ENCODE results near the gene NHERF2. TPM values are rescaled to one million over a fixed set of nuclear protein-coding genes. Genes with fewer than 3 reads are reported as not detected.

NHERF2 gene
- total RNA-seq, 2 donors from 2014 or later: 115 to 143 TPM

DNA sequence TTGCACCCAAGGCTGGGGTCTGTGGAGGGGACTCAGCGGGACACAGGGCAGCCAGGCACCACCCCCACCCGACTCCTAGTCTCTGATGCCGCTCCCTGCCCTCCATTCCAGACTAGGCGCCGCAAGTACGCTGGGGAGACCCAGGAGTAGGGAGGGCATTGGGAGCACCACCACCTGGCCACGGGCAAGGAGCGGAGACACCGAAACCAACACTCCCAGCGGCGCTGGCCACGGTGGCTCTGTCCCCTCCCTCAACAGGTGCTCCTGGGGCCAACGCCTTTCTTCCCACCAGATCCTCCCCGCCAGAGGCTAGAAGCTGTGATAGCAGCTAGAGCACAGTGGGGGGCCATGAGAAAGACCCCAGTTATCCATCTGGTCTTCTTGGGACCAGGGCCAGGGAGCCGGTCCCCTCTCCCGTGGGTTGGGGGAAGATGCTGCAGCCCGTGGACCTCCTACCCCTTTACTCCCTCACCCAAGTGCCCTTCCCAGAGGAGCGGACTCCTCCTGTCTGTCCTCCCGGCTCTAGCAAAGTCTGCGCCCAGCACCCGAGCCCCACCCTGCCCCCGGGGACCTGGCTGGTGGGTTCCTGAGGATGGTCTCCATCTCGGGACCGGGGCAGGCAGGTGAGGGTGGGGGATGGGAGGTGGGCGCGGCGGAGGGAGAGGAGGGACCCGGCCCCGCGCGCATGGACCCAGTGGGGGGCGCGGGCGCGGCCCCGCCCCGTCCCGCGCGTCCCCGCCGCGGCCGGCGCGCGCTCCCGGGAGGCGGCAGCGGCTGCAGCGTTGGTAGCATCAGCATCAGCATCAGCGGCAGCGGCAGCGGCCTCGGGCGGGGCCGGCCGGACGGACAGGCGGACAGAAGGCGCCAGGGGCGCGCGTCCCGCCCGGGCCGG is 37.2 kb upstream of the NHERF2 start, which contains the start of gene SYNGR3:
SYNGR3 (plus strand) TSS at position 762 of the 892 bp plus-strand sequence. CDS start 133 bp downstream, outside the sequence.
- no peak for DNase-seq (ENCODE audit: low spot score)
- intact Hi-C loops (cut with DNase I): no loop called here

DNA sequence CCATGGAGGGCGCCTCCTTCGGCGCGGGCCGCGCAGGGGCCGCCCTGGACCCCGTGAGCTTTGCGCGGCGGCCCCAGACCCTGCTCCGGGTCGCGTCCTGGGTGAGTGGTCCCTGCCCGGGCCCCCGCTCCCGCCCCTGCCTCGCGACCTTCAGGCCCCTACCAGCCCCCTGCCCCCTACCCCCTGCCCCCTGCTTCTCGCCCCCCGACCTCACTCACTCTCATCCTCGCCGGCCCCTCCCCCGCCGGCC is 36.7 kb upstream of the NHERF2 start:
- DNase-seq (ENCODE audit: low spot score): no peak
- intact Hi-C loops (cut with DNase I): no loop called here

DNA sequence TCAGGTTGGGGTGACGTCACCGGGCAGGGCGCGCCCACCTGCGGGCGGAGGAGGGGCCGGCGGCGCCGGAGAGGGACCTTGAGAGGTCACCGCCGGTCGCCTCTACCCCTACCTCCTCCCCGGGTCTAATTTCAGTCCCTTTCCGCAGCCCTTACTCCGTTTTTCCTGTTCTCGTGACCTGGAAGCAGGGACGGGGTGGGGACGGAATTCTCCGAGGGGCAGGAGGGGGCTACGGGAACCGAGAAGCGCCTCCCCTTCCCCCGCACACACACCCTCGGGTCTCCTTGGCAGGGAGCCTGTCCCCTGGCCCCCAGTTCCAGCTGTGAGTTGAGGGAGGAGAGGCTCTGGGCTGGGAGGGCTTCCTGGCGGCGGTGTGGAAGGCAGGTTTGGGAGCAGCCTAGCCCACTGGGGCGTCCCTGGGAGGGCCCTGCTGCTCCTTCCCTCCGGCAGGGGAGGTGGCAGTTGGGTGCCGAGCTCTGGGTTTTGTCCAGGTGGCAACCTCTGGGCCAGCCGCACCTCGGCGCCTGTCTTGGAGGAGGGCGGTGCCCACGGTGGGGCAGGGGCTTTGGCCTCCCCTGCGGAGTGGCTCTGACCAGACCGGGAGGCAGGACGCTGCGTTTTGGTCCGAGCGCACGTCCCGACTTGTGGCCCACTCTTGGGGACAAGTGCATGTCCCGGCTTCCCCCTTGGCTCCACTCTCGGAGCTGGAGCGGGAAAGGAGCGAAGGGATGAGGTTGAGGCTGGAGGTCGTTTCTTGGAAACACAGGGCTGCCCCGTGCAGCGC is 36.2 kb upstream of the NHERF2 start:
- no peak for DNase-seq (ENCODE audit: low spot score)
- intact Hi-C loops (cut with DNase I): no loop called here

DNA sequence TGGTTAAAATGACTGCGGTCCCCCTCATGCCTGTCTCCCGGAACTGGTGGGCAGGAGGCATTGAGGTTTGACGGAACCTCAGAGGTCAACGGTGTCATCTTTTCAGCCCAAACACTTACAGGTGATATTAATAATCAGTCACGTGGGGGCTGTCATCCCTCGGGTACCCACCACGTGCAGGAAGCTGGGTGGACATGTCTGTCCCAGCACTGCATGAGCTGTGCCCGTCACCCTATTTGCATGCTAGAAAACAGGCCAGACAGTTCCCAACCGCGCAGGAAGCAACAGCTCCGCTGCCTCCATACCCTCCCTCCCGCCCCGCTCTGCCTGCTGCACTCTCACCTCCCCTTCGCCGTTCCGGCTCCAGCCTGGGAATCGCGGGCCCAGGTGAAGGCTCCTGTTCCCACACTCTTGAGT is 35.6 kb upstream of the NHERF2 start:
- DNase-seq (ENCODE audit: low spot score): no peak
- intact Hi-C loops (cut with DNase I): no loop called here

DNA sequence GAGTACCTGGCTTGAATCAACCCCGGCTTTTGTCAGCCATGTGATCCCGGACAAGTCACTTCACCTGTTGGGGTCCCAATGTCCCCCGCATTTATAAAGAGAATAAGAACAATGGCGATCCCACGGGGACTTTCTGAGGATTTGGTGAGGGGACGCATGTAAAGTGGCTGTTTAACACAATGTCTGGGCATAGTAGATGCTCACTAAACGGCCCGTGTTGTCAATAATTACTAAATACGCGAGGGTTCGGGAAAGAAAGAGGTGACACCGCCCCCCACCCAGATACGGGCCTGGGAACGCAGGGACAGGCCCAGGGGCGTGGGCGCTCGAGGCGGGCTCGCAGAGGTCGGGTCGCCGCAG is 35.1 kb upstream of the NHERF2 start:
- intact Hi-C loops (cut with DNase I): no loop called here
- no peak for DNase-seq (ENCODE audit: low spot score)

DNA sequence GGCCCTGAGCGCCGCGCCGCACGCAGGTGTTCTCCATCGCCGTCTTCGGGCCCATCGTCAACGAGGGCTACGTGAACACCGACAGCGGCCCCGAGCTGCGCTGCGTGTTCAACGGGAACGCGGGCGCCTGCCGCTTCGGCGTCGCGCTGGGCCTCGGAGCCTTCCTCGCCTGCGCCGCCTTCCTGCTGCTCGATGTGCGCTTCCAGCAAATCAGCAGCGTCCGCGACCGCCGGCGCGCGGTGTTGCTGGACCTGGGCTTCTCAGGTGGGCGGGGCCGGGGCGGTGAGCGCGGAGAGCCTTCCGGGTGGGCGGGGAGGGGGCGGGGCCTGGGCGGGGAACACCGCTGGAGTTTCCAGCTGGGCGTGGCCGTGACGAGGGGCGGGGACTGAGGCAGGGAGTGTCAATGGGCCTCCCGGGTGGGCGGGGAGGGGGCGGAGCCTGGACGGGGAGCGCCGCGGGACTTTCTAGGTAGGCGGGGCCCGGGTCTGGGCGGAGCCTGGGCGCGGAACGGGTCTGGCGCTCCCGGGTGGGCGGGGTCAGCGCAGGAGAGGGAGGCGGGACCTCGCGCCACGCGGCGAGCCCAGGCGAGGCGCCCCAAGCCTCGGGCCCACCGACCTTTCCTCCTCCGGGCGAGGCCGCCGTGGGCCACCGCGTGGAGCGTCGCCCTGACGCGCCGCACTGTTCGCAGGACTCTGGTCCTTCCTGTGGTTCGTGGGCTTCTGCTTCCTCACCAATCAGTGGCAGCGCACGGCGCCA is 34.6 kb upstream of the NHERF2 start:
- peak; percentile 98 for DNase-seq (ENCODE audit: low spot score)
- intact Hi-C loops (cut with DNase I): no loop called here

DNA sequence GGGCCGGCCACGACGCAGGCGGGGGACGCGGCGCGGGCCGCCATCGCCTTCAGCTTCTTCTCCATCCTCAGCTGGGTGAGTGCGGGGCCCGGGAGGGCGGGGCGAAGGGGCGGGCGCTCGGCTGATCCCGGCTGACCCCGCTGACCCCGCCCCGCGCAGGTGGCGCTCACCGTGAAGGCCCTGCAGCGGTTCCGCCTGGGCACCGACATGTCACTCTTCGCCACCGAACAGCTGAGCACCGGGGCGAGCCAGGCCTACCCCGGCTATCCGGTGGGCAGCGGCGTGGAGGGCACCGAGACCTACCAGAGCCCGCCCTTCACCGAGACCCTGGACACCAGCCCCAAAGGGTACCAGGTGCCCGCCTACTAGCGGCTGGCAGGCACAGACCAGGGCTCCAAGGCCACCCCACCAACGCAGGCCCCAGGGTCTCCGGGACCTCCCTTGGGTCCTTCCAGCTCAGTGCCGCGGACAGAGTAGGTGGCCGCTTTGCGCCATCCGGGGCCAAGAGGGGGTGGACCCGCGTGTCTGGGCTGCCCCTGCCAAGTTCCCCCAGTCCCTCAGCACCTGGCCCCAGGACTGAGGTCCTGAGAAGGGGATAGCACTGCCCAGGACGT is 33.9 kb upstream of the NHERF2 start:
- DNase-seq (ENCODE audit: low spot score): no peak
- intact Hi-C loops (cut with DNase I): no loop called here

DNA sequence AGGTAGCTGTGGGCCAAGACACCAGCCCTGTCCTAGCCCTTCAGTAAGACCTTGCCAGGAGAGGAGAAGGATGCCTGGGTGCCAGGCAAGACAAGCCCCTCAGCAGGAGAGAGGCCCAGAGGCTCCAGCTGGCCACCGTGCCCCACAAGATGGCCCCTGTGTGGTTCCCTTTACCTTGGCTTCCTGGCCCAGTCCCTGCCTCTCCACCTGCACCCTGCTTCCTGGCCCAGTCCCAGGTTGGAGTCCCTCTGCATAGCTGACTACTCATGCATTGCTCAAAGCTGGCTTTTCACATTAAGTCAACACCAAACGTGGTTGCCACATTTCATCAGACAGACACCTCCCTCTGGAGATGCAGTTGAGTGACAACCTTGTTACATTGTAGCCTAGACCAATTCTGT is 33.0 kb upstream of the NHERF2 start:
- DNase-seq (ENCODE audit: low spot score): no peak
- intact Hi-C loops (cut with DNase I): no loop called here

DNA sequence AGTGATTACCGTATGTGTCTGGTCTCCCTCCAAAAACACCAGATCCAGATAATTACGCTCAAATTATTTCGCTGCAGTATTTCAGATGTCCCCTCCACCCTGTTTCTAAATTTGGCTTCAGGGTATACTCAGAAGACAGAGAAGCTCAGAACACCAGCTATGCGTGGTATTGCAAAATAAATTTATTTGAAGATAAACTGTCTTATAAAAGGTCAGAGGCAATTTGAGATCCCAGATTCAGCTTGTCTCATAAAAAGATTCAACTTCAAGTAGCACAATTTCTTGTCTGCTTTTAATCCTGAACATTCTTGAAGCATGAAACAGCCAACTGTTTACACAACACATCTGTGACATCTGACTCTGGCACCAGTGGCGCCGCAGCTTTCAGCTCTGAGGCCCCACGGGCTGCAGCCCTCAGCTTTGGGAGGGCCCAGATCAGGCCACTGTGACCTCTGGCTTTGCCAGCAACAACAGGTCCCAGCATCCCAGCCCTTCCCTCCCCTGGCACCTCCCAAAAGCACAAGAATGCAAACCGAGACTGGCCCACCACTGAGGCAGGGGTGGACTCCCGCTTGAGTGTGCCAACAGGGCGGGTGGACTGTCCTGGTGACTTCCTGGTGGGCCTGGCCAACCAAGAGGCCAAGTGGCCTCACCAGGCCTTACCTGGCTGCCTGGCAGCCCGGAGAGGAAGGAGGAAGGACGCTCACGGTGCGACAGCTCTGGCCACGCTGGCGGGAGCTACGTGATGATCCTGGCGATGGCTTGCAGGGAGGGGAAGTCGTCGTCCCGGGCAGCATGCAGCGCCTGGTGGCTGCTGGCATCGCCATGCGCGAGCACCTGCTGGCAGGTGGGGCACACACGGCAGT is 29.0 kb upstream of the NHERF2 start:
- intact Hi-C loops (cut with DNase I): no loop called here
- no peak for DNase-seq (ENCODE audit: low spot score)

DNA sequence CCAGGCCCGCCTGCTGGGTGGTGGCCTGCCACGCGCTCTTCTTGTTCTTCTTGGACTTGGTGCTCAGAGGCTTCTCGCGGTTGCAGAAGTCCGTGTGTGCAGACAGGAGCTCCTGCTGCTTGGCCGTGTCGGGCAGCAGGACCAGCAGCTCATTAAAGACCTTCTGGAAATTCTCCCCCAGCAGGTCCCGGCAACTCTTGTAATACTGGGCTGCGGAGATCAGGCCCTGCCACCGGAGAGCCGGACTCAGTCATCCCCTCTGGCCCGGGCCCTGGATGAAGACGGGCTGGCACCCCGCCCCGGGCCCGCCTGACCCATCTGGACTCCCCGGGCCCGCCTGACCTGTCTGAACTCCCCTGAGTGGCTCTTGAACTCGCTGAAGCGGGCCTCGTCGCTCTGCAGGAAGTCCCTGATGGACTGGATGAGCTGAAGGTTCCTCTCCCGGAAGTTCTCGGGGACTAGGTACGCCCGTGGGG is 28.3 kb upstream of the NHERF2 start:
- intact Hi-C loops (cut with DNase I): no loop called here
- DNase-seq (ENCODE audit: low spot score): no peak

DNA sequence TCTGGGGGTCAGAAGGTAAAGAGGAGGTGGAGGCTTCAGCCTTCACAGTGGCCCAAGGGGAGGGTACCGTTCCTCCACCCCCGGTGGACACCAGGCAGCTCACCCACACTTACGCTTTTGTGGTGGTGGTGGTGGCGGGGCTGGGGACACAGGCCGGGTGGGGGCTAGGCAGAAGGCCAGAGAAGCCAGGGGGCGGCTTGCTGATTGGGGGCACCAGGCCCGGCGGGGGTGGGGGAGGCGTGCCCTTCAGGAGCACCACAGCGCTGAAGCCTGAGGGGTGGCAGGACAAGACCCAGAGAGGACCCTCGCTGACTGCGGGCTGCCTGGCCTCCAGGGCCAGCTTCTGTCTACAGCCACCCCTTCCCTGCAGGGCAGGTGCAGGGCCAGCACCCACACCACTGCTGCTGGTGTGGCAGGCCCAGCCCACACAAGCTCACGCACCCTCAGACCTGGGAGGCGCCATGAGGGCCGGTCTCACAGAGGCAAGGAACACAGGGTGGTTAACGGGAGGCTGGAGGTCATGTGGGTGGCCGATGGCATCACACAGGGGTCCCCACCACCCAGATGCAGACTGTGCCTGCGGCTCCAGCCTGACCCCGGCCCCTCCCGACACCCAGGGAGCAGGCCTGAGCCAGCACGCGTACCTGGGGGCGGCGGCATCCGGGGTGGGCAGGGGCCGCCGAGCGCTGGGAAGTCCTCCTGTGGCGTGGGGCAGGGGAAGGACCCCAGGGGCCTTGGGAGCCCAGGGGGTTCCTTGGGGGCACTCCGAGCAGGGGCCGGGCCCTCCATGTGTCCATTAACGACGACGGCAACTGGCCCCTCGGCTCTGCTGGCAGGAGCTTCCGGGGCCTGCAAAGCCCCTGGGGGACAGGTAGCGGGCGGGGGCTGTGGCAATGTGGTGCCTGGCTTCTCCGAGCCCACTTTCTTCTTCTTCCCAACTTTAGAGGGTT is 27.6 kb upstream of the NHERF2 start:
- intact Hi-C loops (cut with DNase I): no loop called here
- DNase-seq (ENCODE audit: low spot score): no peak

DNA sequence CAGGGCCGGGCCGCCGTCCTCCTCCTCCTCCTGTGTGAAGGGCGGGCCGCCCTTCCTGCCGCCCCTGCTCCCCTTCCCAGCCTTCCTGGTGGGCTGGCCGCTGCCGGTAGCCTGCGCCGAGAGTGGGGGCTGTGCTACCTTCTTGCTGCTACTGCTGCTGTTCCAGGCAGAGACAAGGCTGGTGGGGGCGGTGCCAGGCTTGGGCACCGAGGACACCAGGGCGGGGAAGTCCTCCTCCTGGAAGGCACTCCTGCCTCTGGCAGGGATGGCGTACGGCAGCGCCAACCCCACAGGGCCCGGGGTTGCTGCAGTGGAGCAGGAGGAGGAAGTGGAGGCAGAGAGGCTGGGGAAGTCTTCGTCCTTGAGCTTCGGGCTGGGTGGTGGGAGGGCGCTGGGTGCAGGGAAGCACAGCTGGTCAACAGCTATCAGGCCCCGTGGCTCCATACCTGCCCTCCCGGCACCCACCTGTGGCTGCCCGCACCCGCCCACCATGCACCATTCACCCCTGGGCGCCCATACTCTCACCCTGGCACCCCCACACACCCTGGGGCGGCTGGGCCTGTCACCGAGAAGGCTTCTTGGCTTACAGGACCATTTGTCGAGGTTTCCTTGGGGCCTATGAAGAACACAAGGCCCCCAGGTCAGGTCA is 26.7 kb upstream of the NHERF2 start:
- no peak for DNase-seq (ENCODE audit: low spot score)
- intact Hi-C loops (cut with DNase I): no loop called here

DNA sequence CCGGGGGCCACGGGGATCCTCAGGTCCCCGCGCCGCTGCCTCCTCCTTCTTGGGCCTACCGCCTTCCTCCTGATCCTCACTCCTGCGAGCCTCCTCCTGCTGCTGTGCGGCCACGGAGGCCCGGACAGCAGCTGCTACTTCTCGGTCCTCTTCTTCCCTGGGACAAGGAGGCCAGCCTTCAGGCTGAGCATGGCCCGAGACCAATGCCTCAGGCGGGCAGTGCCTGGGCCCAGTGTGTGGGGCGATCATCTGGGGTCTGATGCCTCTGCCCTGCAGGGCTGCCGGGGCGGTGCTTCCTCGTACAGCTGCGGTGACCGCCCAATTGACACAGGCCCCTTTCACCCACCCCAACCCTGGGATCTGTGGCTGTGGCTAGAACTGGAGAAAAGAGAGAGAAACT is 25.7 kb upstream of the NHERF2 start:
- DNase-seq (ENCODE audit: low spot score): no peak

DNA sequence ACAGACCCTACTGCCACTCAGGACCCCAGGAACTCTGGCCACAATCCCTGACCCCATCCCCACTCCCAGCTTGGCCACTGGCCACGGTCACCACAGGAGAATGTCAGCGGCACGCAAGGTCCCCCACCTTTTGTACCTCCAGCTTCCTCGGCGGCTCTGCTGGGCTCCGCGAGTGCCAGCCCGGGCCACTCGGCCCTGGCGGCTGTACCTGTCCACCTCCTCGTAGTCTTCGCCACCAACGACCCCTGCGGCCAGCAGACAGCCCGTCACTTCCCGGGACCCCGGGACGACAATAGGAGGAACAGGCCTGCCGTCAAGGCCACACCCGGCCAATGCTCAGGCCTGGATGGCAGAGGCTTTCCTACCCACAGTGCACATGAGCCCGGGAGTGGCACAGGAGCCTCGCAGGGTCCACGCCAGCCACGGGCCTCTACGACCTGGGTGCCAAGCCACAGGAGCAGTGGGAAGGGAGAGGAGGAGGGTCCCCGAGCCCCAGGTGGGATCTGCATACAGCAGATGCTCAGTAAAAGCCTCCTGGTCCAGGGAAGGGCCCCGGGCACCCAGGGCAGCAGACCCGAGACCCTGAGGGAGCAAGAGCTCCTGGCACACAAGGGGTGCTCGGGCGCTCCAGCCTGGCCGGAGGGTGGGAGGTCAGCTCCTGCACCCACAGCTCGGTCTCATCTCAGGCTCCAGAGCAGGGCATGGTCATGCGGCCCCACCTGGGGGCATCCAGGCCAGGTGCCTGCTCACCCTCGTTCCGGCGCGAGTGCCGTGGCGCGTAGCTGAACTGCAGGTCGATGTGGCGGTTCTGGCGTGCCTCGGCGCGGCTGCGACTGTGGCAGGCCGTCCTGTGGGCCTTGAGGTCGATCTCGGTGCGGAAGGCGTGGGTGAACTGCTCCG is 25.0 kb upstream of the NHERF2 start:
- intact Hi-C loops (cut with DNase I): no loop called here
- no peak for DNase-seq (ENCODE audit: low spot score)

More for the DNA sequence above, 25.7 kb upstream of the NHERF2 start:
- intact Hi-C loops (cut with DNase I): no loop called here

DNA sequence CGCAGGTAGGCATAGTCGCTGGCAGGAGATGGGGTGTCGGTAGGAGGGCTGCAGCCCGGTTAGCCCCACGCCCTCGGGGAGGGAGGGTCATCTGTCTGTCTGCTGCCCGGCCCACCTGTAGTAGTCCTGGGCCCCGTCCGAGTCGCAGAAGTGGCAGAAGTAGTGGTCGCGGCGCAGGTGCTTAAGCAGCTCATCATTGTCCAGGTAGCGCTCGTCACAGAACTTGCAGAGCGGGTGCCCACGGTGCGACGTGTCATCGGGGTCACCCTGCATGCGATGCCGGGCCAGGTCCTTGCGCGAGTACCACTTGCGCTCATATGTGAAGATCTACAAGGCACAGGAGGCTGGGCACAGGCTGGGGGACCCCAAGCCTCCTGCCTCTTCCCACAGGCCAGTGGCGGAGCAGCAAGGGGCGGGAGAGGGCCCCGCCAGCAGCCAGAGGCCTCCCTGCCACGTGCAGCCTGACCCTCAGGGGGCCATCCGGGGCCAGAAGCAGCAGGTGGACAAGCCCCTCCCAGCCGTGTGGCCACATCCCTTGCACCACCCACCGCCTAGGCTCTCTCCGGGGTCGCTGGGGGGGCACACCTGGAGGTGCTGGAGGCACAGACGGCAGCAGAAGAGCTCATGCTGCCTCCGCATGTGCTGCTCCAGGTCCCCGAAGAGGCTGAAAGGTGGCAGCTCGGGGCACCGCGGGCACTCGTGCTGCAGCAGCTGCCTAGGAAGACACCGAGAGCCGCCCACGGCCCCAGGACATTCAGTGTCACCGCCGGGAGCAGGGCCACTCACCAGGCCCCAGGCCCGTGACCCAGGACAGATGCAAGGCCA is 24.1 kb upstream of the NHERF2 start:
- intact Hi-C loops (cut with DNase I): no loop called here
- DNase-seq (ENCODE audit: low spot score): no peak

All from posterior vena cava (tissue), 2 donors.